SU-DHL-6 (cell line): ENCODE data around the gene DCAF8.

Experiments
- H2AFZ ChIP-seq: fragments of 200-600 bp; sonication (generic); 2 replicates; pipeline ENCODE4 v1.6.1; 2014; ENCODE audit warnings: low read depth, mild to moderate bottlenecking, moderate library complexity, mixed read lengths, antibody characterized with exemption, low read length; ENCODE audit not compliant: severe bottlenecking
- H3F3A ChIP-seq: fragments of 200-600 bp; shearing (Covaris generic); 2 replicates; pipeline ENCODE4 v1.6.0; 2016; ENCODE audit warnings: antibody characterized with exemption, mild to moderate bottlenecking; ENCODE audit not compliant: insufficient read depth
- H3K27ac ChIP-seq: fragments of 200-600 bp; sonication (generic); 2 replicates; pipeline ENCODE4 v1.5.1; 2016; ENCODE audit warnings: low read depth, mild to moderate bottlenecking, low read length, moderate library complexity, mixed read lengths
- H3K27me3 ChIP-seq: fragments of 200-600 bp; sonication (generic), shearing (Covaris generic); 2 replicates; pipeline ENCODE4 v1.6.0; 2014; ENCODE audit warnings: mild to moderate bottlenecking, low read length
- H3K36me3 ChIP-seq: fragments of 200-600 bp; sonication (generic); 2 replicates; pipeline ENCODE4 v1.6.1; 2014; ENCODE audit warnings: mild to moderate bottlenecking, low read length, mixed read lengths
- H3K4me2 ChIP-seq: fragments of 300-600, 200-600 bp; shearing (Covaris generic), sonication (generic); 2 replicates; pipeline ENCODE4 v1.6.0; 2014; ENCODE audit warnings: low read length, low read depth, mild to moderate bottlenecking; ENCODE audit not compliant: poor library complexity, severe bottlenecking
- H3K4me3 ChIP-seq: fragments of 200-600 bp; sonication (generic); 2 replicates; pipeline ENCODE4 v1.5.1; 2014; ENCODE audit warnings: antibody characterized with exemption, low read length, mild to moderate bottlenecking, mixed read lengths; ENCODE audit not compliant: insufficient read depth, poor library complexity, severe bottlenecking
- H3K79me2 ChIP-seq: fragments of 200-600 bp; sonication (generic); 2 replicates; pipeline ENCODE4 v1.6.1; 2014; ENCODE audit warnings: mild to moderate bottlenecking, low read length, moderate library complexity; ENCODE audit not compliant: insufficient read depth
- H3K9ac ChIP-seq: fragments of 200-600 bp; sonication (generic); 2 replicates; pipeline ENCODE4 v1.7.0; 2014; ENCODE audit warnings: mild to moderate bottlenecking, low read length
- H3K9me2 ChIP-seq: fragments of 200-600 bp; sonication (generic); replicated peaks from 2 replicates; pipeline ENCODE4 v1.6.1; 2014; ENCODE audit warnings: low read length; ENCODE audit not compliant: insufficient read depth
- H3K9me3 ChIP-seq: fragments of 200-600 bp; sonication (generic); 2 replicates; pipeline ENCODE4 v1.6.1; 2014; ENCODE audit warnings: low read length, mixed read lengths; ENCODE audit not compliant: insufficient read depth
- H4K20me1 ChIP-seq: fragments of 200-600 bp; sonication (generic); 2 replicates; pipeline ENCODE4 v1.6.1; 2014; ENCODE audit warnings: low read depth, mild to moderate bottlenecking, antibody characterized with exemption, low read length, moderate library complexity, mixed read lengths
- EZH2phosphoT487 ChIP-seq: fragments of 200-600 bp; sonication (generic), shearing (Covaris generic); conservative IDR thresholded peaks from 2 replicates; pipeline ENCODE4 v1.6.1; 2018; ENCODE audit warnings: mild to moderate bottlenecking, antibody characterized with exemption, low read length, moderate library complexity, mixed read lengths
- TF ChIP-seq, protein P1 (sequence below): fragments of 200-600 bp; sonication (generic); IDR thresholded peaks from one replicate; pipeline ENCODE4 v1.5.1; 2017; ENCODE audit warnings: antibody characterized with exemption, mild to moderate bottlenecking, low read length, moderate library complexity; ENCODE audit not compliant: insufficient read depth, poor library complexity, severe bottlenecking

Gene DCAF8

DNA sequence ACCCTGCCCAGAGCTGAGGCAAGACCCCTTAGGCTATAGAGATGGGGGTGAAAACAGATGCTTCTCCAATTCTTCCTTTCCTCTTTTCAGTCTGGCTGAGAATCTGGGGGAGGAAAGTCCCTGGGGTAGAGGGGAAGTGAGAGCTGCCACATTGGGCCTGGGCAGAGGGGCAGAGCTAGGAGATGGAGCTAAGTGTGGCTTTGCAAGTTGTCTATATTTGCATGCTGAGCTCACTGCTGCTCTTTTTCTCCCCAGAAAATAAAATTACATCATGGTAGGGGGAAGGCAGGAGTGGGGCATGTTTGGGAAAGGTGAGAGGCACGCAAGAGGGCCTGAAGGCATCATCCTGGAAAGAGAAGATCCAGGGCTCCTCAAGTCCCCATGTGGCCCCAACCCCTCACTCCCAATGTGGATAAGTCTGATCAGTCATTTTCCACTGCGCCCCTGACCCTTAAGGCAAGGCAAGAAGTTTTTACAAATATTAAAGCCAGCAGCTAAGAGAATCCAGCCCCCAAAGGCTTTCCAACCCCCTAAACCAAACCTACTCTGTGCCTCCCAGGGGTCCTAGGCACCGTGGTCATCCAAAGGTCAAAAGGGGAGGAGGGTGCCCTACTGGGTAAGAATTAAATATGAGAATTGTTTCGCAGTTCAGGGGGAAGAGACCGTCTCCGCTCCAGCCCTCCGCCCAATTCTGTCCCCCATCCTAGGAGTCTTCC is 57.7 kb downstream of the DCAF8 start:
- Histone ChIP-seq H3F3A (peaks cover 22% of the 10 kb centered on the region), H3K9ac (peak overlapping the region; percentile 93), H3K9me3 (no peaks in the 10 kb centered on the region), H3K4me2 (peak overlapping the region; percentile 79), H3K9me2 (no peaks in the 10 kb centered on the region), H3K27me3 (no peaks in the 10 kb centered on the region), H3K4me3 (peak overlapping the region; percentile 81), H3K27ac (peak overlapping the region; percentile 71), H3K36me3 (no peaks in the 10 kb centered on the region), H3K79me2 (peaks cover 8% of the 10 kb centered on the region; the same call in 1 of the 2 replicates), H4K20me1 (no peaks in the 10 kb centered on the region), H2AFZ (peak overlapping the region; percentile 95)
- TF ChIP-seq, protein P1, sequence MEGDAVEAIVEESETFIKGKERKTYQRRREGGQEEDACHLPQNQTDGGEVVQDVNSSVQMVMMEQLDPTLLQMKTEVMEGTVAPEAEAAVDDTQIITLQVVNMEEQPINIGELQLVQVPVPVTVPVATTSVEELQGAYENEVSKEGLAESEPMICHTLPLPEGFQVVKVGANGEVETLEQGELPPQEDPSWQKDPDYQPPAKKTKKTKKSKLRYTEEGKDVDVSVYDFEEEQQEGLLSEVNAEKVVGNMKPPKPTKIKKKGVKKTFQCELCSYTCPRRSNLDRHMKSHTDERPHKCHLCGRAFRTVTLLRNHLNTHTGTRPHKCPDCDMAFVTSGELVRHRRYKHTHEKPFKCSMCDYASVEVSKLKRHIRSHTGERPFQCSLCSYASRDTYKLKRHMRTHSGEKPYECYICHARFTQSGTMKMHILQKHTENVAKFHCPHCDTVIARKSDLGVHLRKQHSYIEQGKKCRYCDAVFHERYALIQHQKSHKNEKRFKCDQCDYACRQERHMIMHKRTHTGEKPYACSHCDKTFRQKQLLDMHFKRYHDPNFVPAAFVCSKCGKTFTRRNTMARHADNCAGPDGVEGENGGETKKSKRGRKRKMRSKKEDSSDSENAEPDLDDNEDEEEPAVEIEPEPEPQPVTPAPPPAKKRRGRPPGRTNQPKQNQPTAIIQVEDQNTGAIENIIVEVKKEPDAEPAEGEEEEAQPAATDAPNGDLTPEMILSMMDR: no peak
- no peak for TF ChIP-seq EZH2phosphoT487

DNA sequence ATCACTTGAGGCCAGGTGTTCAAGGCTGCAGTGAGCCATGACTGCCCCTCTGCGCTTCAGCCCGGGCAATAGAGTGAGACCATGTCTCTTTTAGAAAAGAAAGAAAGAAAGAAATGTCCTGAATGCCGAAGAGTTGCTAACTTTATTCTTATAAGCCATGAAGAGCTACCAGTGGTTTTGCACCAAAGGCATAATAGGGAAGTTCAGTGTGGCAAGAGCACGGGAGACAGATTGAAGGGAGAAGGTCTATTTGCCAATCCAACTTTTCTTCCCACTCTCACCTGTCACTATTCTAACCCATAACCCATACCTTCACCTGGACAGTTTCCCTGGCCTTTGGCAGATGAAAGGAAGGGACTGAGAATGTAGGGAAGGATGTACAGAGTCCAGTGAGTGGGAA is 61.6 kb downstream of the DCAF8 start:
- H3K79me2 ChIP-seq: peaks cover 1% of the 10 kb centered on the region; the same call in 1 of the 2 replicates
- no peak overlapping the region for H3K4me3 ChIP-seq
- H3K9me2 ChIP-seq: no peaks in the 10 kb centered on the region
- no peaks in the 10 kb centered on the region for H4K20me1 ChIP-seq
- H3K4me2 ChIP-seq: no peak overlapping the region
- H2AFZ ChIP-seq: no peak overlapping the region
- no peaks in the 10 kb centered on the region for H3K27me3 ChIP-seq
- H3K27ac ChIP-seq: no peak overlapping the region
- no peaks in the 10 kb centered on the region for H3K36me3 ChIP-seq
- no peak overlapping the region for H3K9ac ChIP-seq
- TF ChIP-seq EZH2phosphoT487: no peak
- TF ChIP-seq, protein P1: no peak
- H3F3A ChIP-seq: peaks cover 14% of the 10 kb centered on the region
- no peaks in the 10 kb centered on the region for H3K9me3 ChIP-seq

DNA sequence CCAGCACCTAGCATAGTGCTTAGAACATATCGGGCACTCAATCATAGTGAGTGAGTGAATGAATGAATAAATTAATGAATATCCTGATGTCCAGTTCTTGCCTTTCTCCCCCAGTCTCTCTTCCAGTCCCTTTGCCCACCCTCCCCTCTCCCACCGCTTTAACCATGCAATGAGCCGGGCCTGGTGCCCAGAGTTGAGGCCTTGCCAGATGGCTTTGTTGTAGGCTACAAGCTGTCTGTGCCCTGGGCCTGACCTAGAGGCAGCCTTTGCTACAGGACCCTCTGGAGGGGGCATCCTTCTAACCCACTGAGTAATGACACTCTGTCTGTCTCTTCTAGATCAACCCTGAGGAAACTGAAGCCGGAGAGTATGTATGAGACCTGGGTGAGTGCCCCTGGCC is 65.1 kb downstream of the DCAF8 start:
- Histone ChIP-seq H3K9me2 (no peaks in the 10 kb centered on the region), H3K27ac (no peak overlapping the region), H3K27me3 (no peaks in the 10 kb centered on the region), H3K4me2 (no peak overlapping the region), H3K4me3 (no peak overlapping the region), H3K9me3 (no peaks in the 10 kb centered on the region), H3F3A (no peaks in the 10 kb centered on the region), H3K9ac (no peak overlapping the region), H3K79me2 (no peaks in the 10 kb centered on the region), H4K20me1 (no peaks in the 10 kb centered on the region), H3K36me3 (no peaks in the 10 kb centered on the region), H2AFZ (no peak overlapping the region)
- TF ChIP-seq EZH2phosphoT487: no peak
- TF ChIP-seq, protein P1: no peak
